Astrocyte of the cerebellum (primary cell): ENCODE measurements around the gene NEAT1.
"Not testable (repeated sequence)": the region's sequence is repeated elsewhere in the genome, so short reads cannot be mapped to it uniquely, and the experiment has no call there.

Experiments used
- DNase-seq: peaks from one replicate; pipeline ENCODE4 v3.0.0-alpha.2; 2011; ENCODE audit warnings: low read depth
- H3K4me3 ChIP-seq: 2 replicates; pipeline ENCODE4 v1.5.1; 2011; ENCODE audit warnings: mild to moderate bottlenecking, low read depth, low read length, moderate library complexity
- in situ Hi-C: cut with HindIII; loops from 2 replicates; pipeline ENCODE4 v1.10.0; 2017; ENCODE audit warnings: low sequenced_read_pairs
- TF ChIP-seq, protein P1 (sequence below): IDR thresholded peaks from 2 replicates; pipeline ENCODE4 v1.5.1; 2012; ENCODE audit warnings: low read length, low read depth, moderate library complexity, mild to moderate bottlenecking; ENCODE audit errors: missing control alignments

The NEAT1 gene

GRCh38 chr11:65404638-65405339 lies 17.8 kb upstream of the NEAT1 start:
- TF ChIP-seq, protein P1, sequence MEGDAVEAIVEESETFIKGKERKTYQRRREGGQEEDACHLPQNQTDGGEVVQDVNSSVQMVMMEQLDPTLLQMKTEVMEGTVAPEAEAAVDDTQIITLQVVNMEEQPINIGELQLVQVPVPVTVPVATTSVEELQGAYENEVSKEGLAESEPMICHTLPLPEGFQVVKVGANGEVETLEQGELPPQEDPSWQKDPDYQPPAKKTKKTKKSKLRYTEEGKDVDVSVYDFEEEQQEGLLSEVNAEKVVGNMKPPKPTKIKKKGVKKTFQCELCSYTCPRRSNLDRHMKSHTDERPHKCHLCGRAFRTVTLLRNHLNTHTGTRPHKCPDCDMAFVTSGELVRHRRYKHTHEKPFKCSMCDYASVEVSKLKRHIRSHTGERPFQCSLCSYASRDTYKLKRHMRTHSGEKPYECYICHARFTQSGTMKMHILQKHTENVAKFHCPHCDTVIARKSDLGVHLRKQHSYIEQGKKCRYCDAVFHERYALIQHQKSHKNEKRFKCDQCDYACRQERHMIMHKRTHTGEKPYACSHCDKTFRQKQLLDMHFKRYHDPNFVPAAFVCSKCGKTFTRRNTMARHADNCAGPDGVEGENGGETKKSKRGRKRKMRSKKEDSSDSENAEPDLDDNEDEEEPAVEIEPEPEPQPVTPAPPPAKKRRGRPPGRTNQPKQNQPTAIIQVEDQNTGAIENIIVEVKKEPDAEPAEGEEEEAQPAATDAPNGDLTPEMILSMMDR = no peak
- in situ Hi-C loops = no loop called here
- no peak overlapping the region for H3K4me3 ChIP-seq
- no peak for DNase-seq

- TF ChIP-seq, protein P1 = no peak
- in situ Hi-C loops = no loop called here
- no peak for DNase-seq
- no peak overlapping the region for H3K4me3 ChIP-seq
Observed at GRCh38 chr11:65410936-65411680, 11.5 kb upstream of the NEAT1 start.

DNA sequence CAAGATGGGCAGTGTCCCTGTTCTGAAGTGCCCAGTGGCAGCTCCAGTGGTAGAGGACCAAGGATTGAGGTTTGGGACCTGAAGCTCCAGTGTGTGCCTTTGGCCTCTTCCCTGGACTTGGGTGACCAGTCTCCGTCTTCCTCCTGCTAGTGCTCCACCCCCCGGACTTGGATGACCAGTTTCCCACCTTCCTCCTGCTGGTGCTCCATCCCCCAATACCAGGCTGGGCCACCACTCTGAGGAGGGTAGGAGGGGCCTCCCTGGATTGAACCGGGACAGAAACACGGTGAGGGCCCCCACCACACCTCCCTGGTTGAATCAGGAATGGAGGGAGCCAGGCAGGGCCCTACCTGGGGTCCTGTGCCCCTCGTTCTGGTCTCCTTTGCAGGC lies 10.9 kb upstream of the NEAT1 start:
- in situ Hi-C loops = no loop called here
- DNase-seq = no peak
- TF ChIP-seq, protein P1 = no peak
- no peak overlapping the region for H3K4me3 ChIP-seq

GRCh38 chr11:65412271-65413076 lies 10.1 kb upstream of the NEAT1 start:
- in situ Hi-C loops = no loop called here
- TF ChIP-seq, protein P1 = no peak

DNA sequence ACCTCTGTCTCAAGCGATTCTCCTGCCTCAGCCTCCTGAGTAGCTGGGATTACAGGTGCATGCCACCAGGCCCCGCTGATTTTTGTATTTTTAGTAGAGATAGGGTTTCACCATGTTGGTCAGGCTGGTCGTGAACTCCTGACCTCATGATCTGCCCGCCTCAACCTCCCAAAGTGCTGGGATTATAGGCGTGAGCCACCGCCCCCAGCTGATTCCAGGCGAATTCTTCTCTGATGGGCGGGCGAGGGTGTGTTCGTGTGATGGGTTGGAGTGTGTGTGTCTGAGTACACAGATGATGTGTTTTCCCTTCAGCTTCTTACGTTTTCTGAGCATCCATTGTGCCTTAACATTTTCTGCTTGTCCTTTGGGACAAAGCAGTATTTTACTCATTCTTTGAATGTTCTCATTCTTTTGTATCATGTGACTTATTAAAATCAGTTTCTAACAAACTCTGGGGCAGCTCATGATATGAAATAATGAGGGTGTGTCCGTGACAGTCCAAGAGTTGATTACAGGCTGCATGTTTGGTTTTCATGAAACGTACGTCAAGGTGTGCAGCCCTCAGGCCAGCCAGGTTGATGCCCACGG lies 9.4 kb upstream of the NEAT1 start:
- in situ Hi-C loops, DNase-seq, H3K4me3 ChIP-seq: not testable (repeated sequence)

More at GRCh38 chr11:65412271-65413076, 10.1 kb upstream of the NEAT1 start:
- no peak for DNase-seq
- H3K4me3 ChIP-seq = no peak overlapping the region

DNA sequence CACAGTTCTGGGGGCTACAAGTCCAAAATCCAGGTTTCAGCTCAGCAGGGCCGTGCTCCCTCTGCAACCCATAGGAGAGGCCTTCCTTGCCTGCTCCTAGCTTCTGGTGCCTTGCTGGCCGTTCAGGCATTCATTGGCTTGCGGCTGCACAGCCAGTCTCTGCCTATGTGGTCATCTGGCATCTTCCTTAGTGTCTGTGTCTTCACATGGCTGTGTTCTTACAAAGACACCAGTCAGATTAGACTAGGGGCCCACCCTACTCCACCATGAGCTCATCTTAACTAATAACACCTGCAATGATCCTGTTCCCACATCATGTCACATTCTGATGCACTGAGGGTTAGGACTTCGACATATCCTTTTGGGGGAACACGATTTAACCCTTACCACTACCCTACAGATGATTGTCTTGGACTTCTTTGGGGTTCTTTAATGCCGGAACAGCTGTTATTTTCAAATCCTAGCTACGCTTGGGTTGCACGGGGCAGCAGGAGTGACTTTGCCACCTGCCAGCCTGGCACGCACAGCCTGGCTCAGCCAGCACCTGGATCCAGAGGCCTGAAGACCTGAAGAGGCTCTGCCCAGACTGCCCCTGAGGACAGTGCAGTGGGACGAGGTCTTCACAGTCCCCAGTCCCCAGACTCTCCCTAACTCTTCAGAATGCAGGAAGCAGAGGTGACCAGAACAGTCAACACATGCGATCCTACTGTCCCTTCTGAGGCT lies 7.7 kb upstream of the NEAT1 start:
- no peak overlapping the region for H3K4me3 ChIP-seq
- TF ChIP-seq, protein P1 = no peak
- in situ Hi-C loops = no loop called here
- DNase-seq = no peak
